NB4 (cell line): ENCODE data around the gene HLF.

Source experiments
- DNase-seq: peaks from one replicate; pipeline ENCODE4 v3.0.0; 2010; ENCODE audit warnings: low read depth
- H3K4me3 ChIP-seq: one replicate; pipeline ENCODE4 v1.5.1; 2011; ENCODE audit warnings: mild to moderate bottlenecking, low read depth, low read length, moderate library complexity
- MYC ChIP-seq: IDR thresholded peaks from 2 replicates; pipeline ENCODE4 v1.6.1; 2011; ENCODE audit warnings: low read depth, low read length
- POLR2A ChIP-seq: IDR thresholded peaks from 2 replicates; pipeline ENCODE4 v1.6.1; 2011; ENCODE audit warnings: mild to moderate bottlenecking; ENCODE audit not compliant: insufficient read length; ENCODE audit errors: extremely low read depth
- TF ChIP-seq, protein P1 (sequence below): IDR thresholded peaks from one replicate; pipeline ENCODE4 v1.5.1; 2012; ENCODE audit warnings: low read depth, low read length
- TF ChIP-seq, protein P2 (sequence below): IDR thresholded peaks from 2 replicates; pipeline ENCODE4 v1.6.1; 2011; ENCODE audit warnings: low read depth, low read length

Gene HLF

DNA sequence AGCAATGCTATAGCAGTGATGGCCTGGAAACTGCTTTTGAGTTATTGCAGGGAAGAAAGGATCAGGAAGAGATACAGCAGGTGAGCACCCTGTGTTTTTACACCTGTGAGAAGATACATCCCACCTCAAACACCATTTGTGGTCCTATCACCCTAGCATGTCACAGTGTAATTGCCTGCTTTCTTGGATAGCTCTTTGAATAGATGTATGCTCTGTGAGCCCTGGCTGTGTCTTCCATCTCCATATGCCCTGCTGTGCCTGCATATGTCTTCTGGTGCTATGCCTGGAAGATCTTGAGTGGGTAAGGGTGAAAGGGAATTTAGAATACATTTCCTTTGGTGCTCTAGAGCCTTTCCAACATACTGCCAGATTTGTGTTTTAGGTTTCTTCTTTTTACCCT, 15.5 kb downstream of the HLF start:
- no peak for DNase-seq
- H3K4me3 ChIP-seq: no peak overlapping the region
- TF ChIP-seq, protein P1, sequence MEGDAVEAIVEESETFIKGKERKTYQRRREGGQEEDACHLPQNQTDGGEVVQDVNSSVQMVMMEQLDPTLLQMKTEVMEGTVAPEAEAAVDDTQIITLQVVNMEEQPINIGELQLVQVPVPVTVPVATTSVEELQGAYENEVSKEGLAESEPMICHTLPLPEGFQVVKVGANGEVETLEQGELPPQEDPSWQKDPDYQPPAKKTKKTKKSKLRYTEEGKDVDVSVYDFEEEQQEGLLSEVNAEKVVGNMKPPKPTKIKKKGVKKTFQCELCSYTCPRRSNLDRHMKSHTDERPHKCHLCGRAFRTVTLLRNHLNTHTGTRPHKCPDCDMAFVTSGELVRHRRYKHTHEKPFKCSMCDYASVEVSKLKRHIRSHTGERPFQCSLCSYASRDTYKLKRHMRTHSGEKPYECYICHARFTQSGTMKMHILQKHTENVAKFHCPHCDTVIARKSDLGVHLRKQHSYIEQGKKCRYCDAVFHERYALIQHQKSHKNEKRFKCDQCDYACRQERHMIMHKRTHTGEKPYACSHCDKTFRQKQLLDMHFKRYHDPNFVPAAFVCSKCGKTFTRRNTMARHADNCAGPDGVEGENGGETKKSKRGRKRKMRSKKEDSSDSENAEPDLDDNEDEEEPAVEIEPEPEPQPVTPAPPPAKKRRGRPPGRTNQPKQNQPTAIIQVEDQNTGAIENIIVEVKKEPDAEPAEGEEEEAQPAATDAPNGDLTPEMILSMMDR: no peak
- TF ChIP-seq, protein P2, sequence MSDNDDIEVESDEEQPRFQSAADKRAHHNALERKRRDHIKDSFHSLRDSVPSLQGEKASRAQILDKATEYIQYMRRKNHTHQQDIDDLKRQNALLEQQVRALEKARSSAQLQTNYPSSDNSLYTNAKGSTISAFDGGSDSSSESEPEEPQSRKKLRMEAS: no peak
- TF ChIP-seq POLR2A: no peak
- TF ChIP-seq MYC: no peak

DNA sequence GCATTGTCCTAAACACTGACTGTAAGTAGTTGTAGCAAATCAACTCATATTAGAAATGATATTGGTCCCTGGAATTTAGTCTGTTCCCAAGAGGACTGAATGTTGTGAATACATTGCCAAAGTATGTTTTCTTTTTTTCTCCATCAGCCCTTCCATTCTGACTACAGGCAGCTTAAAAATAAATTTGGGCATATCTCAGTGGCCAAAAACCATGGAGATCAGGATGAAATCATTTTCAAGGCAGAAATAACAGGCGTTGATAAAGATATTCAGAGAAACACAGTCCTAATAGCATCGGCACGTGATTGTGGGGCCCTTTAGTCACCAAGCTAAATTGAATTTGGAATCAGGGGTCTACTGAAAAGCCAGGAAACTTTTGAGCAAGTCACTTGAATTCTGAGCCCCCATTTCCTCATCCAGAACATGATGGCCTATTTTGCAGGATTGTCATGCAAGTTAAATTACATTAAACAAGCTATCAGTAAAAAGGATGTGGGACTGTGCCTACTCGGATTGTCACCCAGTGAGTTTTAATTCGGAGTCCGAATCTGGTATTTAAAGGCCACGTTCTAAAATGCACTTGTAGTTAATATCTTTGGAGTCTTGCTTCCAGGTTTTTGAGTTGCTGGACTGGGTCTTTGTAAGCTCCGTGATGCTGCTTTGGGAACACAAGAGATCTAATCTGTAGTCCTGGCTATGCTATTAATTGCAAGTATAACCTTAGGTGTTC, 17.1 kb downstream of the HLF start:
- H3K4me3 ChIP-seq: no peak overlapping the region
- TF ChIP-seq POLR2A: no peak
- no peak for TF ChIP-seq MYC
- TF ChIP-seq, protein P2: no peak
- TF ChIP-seq, protein P1: no peak
- DNase-seq: no peak

DNA sequence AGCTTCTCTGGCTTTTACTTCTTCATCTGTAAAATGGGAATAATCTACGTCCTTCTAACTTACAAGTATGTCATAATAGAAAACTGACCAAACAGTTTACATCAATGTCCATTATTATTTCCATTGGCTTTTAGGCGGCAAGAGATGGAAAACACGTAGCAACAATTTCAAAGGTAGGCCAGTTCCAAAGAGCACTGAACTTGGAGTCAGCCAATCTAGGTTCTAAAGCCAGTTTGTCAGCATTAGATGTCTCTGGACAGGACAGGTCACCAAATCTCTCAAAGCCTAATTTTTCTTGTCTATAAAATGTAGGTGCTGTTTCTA, 17.6 kb downstream of the HLF start:
- H3K4me3 ChIP-seq: no peak overlapping the region
- DNase-seq: no peak
- no peak for TF ChIP-seq MYC

DNA sequence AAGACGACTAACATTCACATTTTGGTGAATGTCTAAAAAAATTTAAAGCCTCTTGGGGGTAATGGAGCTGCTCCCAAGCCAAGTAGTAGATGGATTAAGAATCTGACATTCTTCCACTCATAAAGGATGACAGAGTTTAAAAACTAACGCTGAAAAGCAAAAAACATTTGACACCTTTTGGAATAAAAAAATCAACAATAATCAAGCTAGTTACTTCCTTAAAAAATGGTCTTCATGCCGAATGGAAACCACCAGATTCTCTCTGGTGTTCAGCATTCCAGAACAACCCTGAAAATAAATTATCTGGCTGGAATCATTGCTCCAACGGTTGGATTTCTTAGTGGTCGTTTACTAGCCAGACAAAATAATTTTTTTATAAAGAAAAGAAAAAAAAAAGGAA, 18.0 kb downstream of the HLF start:
- TF ChIP-seq, protein P2: no peak
- TF ChIP-seq POLR2A: no peak
- no peak for TF ChIP-seq MYC
- TF ChIP-seq, protein P1: no peak
- H3K4me3 ChIP-seq: no peak overlapping the region
- DNase-seq: no peak

DNA sequence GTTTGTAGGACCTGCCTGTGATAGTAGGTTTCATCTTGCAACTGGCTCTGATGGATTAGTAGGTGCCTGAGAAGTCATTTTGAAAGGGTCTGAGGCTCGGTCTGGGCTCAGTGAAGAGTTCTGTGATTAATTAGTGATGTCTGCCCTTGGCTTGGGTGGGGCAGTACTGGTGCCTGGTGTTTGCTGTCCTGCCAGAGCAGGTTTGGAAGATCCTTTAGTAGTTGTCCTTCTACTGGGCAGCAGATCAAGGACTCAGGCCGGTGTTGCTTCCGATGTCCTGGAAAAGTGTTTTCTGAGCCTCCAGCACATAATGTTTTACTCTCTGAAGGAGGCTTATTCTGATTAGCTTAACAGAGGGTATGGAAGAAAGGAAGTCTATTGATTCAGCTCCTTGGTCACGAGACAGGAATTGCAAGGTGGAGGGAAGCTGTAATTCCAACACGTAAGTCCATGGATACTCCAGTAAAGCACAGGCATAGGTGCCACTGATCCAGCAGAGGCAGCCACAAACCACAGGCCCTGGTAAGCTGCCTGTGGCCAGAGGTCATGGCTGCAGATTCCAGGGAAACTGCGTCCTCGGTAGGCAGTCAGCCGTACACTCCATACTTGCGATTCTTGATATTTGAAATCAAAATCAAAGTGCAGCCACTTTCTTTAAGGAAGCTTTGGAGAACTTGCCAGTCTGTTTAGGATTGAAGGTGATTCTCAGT, 18.7 kb downstream of the HLF start:
- H3K4me3 ChIP-seq: no peak overlapping the region
- TF ChIP-seq, protein P1: no peak
- TF ChIP-seq, protein P2: no peak
- TF ChIP-seq MYC (no peak), POLR2A (no peak)
- no peak for DNase-seq

DNA sequence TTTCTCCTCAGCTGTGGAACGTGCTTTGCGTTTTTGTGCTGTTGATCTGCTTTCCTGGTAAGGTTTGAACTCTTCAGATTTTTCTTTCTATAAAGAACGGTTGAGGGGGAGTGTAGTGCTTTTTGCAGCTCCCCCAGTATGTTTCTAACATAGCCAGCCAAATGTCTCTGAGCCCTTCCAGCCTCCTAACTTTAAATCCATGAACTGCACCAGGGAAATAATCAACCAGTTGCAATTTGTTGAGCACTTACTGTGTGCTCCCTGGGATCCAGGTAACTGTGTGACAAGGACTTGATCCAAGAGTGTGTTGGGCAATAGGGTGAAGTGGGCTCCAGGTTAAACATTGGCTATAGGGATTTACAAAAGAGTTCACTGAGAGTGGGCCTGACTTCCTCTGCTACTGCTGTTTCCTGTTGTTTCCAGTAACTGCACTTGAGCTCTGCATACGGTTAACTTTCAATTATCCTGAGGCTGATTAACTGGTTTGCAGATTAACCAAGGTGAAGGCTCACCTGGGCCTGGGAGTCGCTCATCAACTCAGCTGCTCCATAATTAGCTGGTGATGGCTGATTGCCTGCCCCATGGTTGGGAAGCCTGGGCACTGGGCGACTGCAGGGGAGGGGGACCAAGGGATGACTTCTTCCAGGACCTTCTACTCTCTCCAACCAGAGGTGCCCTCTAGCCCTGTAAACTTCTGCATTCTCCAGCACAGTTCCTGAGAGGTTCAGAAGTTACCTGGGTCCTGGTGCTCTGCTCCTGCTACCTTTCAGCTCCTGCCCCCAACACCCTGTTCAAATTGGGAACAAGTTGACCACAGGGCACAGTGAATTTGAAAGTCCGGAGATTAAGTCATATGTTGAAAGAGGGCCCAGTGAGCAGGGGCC, 19.5 kb downstream of the HLF start:
- DNase-seq: no peak
- H3K4me3 ChIP-seq: no peak overlapping the region
- no peak for TF ChIP-seq MYC
